ENCODE data around the gene STATH.
"Not testable (repeated sequence)": the region's sequence is repeated elsewhere in the genome, so short reads cannot be mapped to it uniquely, and the experiment has no call there.

Gene STATH

GRCh38 chr4:69984030-69984443, 11.7 kb upstream of the STATH start:
- Histone ChIP-seq H3K4me1 (ENCODE audit: insufficient read depth, insufficient read length) (no peaks in the 10 kb centered on the region), H3K4me3 (ENCODE audit: insufficient read length, low read depth) (no peak overlapping the region), H3K27me3 (ENCODE audit: insufficient read depth, insufficient read length) (no peaks in the 10 kb centered on the region), H3K9me3 (ENCODE audit: insufficient read depth, low read length) (no peaks in the 10 kb centered on the region), H3K9ac (ENCODE audit: insufficient read length, low read depth) (no peak overlapping the region), H3K36me3 (ENCODE audit: insufficient read depth, insufficient read length, low read length) (no peaks in the 10 kb centered on the region)
- TF ChIP-seq YY1 (IDR thresholded peaks at IDR 0.05; ENCODE audit: insufficient read depth, insufficient read length), result no peak
- TF ChIP-seq ZNF274 (IDR thresholded peaks at IDR 0.05; ENCODE audit: low read depth, low read length), result no peak
- TF ChIP-seq SUZ12 (IDR thresholded peaks at IDR 0.05; ENCODE audit: extremely low read depth, insufficient read depth, insufficient read length), result no peak
- DNase-seq (ENCODE audit: low read depth, low spot score), result no peak

DNA sequence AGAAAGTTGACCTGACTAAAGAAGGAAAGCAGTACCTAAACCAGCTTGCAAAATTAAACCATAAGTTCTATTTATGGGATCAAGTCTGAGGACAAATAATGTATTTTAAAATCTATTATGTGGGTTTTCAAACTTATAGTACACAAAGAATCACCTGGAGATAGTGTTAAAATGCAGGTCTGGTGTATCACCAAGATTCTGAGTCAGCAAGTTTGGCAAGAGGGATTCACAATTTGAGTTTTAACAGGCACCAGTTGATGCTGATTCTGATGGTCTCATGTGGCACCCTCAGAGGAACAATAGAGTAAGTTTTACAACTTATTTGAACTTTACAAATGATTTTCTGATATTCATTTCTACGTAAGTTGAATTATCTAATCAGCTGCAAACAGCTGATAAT, 9.1 kb upstream of the STATH start:
- no peak overlapping the region for H3K9ac ChIP-seq (ENCODE audit: insufficient read length, low read depth)
- no peak for TF ChIP-seq ZNF274 (IDR thresholded peaks at IDR 0.05; ENCODE audit: low read depth, low read length)
- TF ChIP-seq YY1 (IDR thresholded peaks at IDR 0.05; ENCODE audit: insufficient read depth, insufficient read length), result no peak
- no peak for TF ChIP-seq SUZ12 (IDR thresholded peaks at IDR 0.05; ENCODE audit: extremely low read depth, insufficient read depth, insufficient read length)
- no peaks in the 10 kb centered on the region for H3K9me3 ChIP-seq (ENCODE audit: insufficient read depth, low read length)
- H3K4me3 ChIP-seq (ENCODE audit: insufficient read length, low read depth), result no peak overlapping the region
- no peaks in the 10 kb centered on the region for H3K36me3 ChIP-seq (ENCODE audit: insufficient read depth, insufficient read length, low read length)
- no peaks in the 10 kb centered on the region for H3K27me3 ChIP-seq (ENCODE audit: insufficient read depth, insufficient read length)
- DNase-seq (ENCODE audit: low read depth, low spot score), result no peak
- no peaks in the 10 kb centered on the region for H3K4me1 ChIP-seq (ENCODE audit: insufficient read depth, insufficient read length)

DNA sequence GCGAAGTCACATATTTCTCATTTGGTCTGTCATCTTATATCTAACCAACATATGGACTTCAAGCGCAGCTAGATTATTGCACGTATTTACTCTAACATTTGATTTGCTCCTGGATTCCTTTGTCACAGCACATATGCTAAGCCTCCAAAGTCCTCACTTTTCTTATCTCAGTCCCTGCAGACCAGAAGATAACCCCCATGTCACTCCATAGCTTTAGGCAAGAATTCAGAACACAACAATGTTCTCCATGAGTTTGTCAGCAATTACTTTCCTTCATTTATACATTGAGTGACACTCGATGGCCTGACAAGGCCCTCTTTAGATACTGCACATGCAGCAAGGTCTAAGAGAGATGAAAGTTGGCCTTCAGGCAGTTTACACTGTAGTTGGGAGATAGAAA, 4.8 kb upstream of the STATH start:
- H3K9ac ChIP-seq (ENCODE audit: insufficient read length, low read depth), result no peak overlapping the region
- DNase-seq (ENCODE audit: low read depth, low spot score), result no peak
- H3K9me3 ChIP-seq (ENCODE audit: insufficient read depth, low read length), result no peaks in the 10 kb centered on the region
- no peaks in the 10 kb centered on the region for H3K36me3 ChIP-seq (ENCODE audit: insufficient read depth, insufficient read length, low read length)
- no peaks in the 10 kb centered on the region for H3K4me1 ChIP-seq (ENCODE audit: insufficient read depth, insufficient read length)
- H3K27me3 ChIP-seq (ENCODE audit: insufficient read depth, insufficient read length), result no peaks in the 10 kb centered on the region
- no peak for TF ChIP-seq YY1 (IDR thresholded peaks at IDR 0.05; ENCODE audit: insufficient read depth, insufficient read length)
- no peak overlapping the region for H3K4me3 ChIP-seq (ENCODE audit: insufficient read length, low read depth)

DNA sequence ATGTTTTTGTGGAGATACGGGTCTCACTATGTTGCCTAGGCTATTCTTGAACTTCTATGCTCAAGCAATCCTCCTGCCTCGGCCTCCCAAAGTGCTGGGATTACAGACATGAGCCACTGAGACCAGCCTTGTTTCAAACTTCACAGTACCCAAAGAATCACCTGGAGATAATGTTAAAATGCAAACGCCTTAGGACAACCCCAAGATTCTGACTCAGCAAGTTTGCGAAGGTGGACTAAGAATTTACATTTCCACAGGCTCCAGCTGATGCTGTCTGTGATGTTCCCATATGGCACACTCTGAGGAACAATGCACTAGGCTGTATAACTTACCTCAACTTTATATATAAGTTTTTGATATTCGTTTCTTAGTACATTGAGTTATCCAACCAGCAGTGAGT, 984 bp upstream of the STATH start:
- no peak for TF ChIP-seq YY1 (IDR thresholded peaks at IDR 0.05; ENCODE audit: insufficient read depth, insufficient read length)
- no peak for TF ChIP-seq SUZ12 (IDR thresholded peaks at IDR 0.05; ENCODE audit: extremely low read depth, insufficient read depth, insufficient read length)
- TF ChIP-seq ZNF274 (IDR thresholded peaks at IDR 0.05; ENCODE audit: low read depth, low read length), result no peak
- H3K36me3 ChIP-seq (ENCODE audit: insufficient read depth, insufficient read length, low read length), result no peaks in the 10 kb centered on the region

GRCh38 chr4:69999420-69999819, 3.7 kb downstream of the STATH start:
- TF ChIP-seq SUZ12 (IDR thresholded peaks at IDR 0.05; ENCODE audit: extremely low read depth, insufficient read depth, insufficient read length) (no peak), YY1 (IDR thresholded peaks at IDR 0.05; ENCODE audit: insufficient read depth, insufficient read length) (no peak), ZNF274 (IDR thresholded peaks at IDR 0.05; ENCODE audit: low read depth, low read length) (no peak)
- Histone ChIP-seq H3K4me3 (ENCODE audit: insufficient read length, low read depth) (no peak overlapping the region), H3K36me3 (ENCODE audit: insufficient read depth, insufficient read length, low read length) (no peaks in the 10 kb centered on the region), H3K9me3 (ENCODE audit: insufficient read depth, low read length) (no peaks in the 10 kb centered on the region), H3K9ac (ENCODE audit: insufficient read length, low read depth) (no peak overlapping the region), H3K4me1 (ENCODE audit: insufficient read depth, insufficient read length) (no peaks in the 10 kb centered on the region), H3K27me3 (ENCODE audit: insufficient read depth, insufficient read length) (no peaks in the 10 kb centered on the region)
- DNase-seq (ENCODE audit: low read depth, low spot score), result no peak

More for the DNA sequence above, 984 bp upstream of the STATH start:
- no peak for DNase-seq (ENCODE audit: low read depth, low spot score)
- no peaks in the 10 kb centered on the region for H3K4me1 ChIP-seq (ENCODE audit: insufficient read depth, insufficient read length)
- no peaks in the 10 kb centered on the region for H3K27me3 ChIP-seq (ENCODE audit: insufficient read depth, insufficient read length)
- H3K4me3 ChIP-seq (ENCODE audit: insufficient read length, low read depth), result no peak overlapping the region
- no peak overlapping the region for H3K9ac ChIP-seq (ENCODE audit: insufficient read length, low read depth)
- no peaks in the 10 kb centered on the region for H3K9me3 ChIP-seq (ENCODE audit: insufficient read depth, low read length)

GRCh38 chr4:70000711-70001110, 4.9 kb downstream of the STATH start:
- Histone ChIP-seq H3K9ac (ENCODE audit: insufficient read length, low read depth) (no peak overlapping the region), H3K4me1 (ENCODE audit: insufficient read depth, insufficient read length) (no peaks in the 10 kb centered on the region), H3K36me3 (ENCODE audit: insufficient read depth, insufficient read length, low read length) (no peaks in the 10 kb centered on the region), H3K9me3 (ENCODE audit: insufficient read depth, low read length) (no peaks in the 10 kb centered on the region), H3K4me3 (ENCODE audit: insufficient read length, low read depth) (no peak overlapping the region), H3K27me3 (ENCODE audit: insufficient read depth, insufficient read length) (no peaks in the 10 kb centered on the region)
- TF ChIP-seq ZNF274 (IDR thresholded peaks at IDR 0.05; ENCODE audit: low read depth, low read length), result no peak
- TF ChIP-seq SUZ12 (IDR thresholded peaks at IDR 0.05; ENCODE audit: extremely low read depth, insufficient read depth, insufficient read length), result no peak
- TF ChIP-seq YY1 (IDR thresholded peaks at IDR 0.05; ENCODE audit: insufficient read depth, insufficient read length), result no peak
- no peak for DNase-seq (ENCODE audit: low read depth, low spot score)

DNA sequence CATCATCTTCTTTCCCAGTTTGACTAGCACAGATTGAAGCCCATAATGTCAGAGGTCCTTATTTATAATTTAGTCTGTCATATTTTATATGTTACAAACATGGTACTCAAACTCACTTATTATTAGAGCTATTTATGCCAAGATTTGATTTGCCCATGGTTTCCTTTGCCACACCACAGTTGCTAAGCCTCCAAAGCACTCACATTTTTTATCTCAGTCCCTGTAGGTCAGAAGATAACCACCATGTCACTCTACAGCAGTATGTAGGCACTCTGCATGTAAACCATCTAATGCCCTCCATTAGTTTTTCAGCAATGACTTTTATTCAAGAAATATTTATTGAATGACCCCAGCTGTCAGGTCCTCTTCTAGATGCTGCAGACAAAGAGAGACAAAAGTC, 6.7 kb downstream of the STATH start:
- Histone ChIP-seq H3K36me3 (ENCODE audit: insufficient read depth, insufficient read length, low read length) (no peaks in the 10 kb centered on the region), H3K9me3 (ENCODE audit: insufficient read depth, low read length) (no peaks in the 10 kb centered on the region), H3K27me3 (ENCODE audit: insufficient read depth, insufficient read length) (no peaks in the 10 kb centered on the region), H3K4me3 (ENCODE audit: insufficient read length, low read depth) (no peak overlapping the region), H3K4me1 (ENCODE audit: insufficient read depth, insufficient read length) (no peaks in the 10 kb centered on the region), H3K9ac (ENCODE audit: insufficient read length, low read depth) (no peak overlapping the region)
- TF ChIP-seq SUZ12 (IDR thresholded peaks at IDR 0.05; ENCODE audit: extremely low read depth, insufficient read depth, insufficient read length) (no peak), ZNF274 (IDR thresholded peaks at IDR 0.05; ENCODE audit: low read depth, low read length) (no peak), YY1 (IDR thresholded peaks at IDR 0.05; ENCODE audit: insufficient read depth, insufficient read length) (no peak)
- no peak for DNase-seq (ENCODE audit: low read depth, low spot score)

DNA sequence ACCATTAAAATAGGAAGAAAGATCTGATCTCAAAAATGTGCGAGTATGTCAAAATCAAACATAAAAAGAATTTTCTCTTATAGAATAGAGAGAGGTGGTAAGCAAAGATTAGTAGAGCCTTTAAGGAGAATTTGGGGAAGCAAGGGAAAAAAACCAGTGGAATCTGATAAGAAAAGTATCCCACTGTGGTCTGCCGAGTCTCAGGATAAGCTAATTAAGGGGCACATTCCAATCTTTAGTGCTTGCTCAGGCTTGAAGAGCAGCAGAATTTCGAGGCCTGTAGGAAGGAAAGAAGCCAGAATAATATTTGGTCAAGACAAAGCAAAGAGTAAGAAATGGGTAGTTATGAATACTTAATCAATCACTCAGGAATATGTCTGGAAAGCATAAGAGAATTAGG, 13.0 kb downstream of the STATH start:
- no peak for DNase-seq (ENCODE audit: low read depth, low spot score)
- no peaks in the 10 kb centered on the region for H3K9me3 ChIP-seq (ENCODE audit: insufficient read depth, low read length)
- H3K4me3 ChIP-seq (ENCODE audit: insufficient read length, low read depth), result no peak overlapping the region
- H3K9ac ChIP-seq (ENCODE audit: insufficient read length, low read depth), result no peak overlapping the region
- no peaks in the 10 kb centered on the region for H3K36me3 ChIP-seq (ENCODE audit: insufficient read depth, insufficient read length, low read length)
- no peaks in the 10 kb centered on the region for H3K27me3 ChIP-seq (ENCODE audit: insufficient read depth, insufficient read length)
- no peak for TF ChIP-seq ZNF274 (IDR thresholded peaks at IDR 0.05; ENCODE audit: low read depth, low read length)
- TF ChIP-seq YY1 (IDR thresholded peaks at IDR 0.05; ENCODE audit: insufficient read depth, insufficient read length), result no peak
- no peak for TF ChIP-seq SUZ12 (IDR thresholded peaks at IDR 0.05; ENCODE audit: extremely low read depth, insufficient read depth, insufficient read length)
- H3K4me1 ChIP-seq (ENCODE audit: insufficient read depth, insufficient read length), result no peaks in the 10 kb centered on the region

GRCh38 chr4:70019006-70019405, 23.2 kb downstream of the STATH start:
- DNase-seq (ENCODE audit: low read depth, low spot score); H3K4me3 ChIP-seq (ENCODE audit: insufficient read length, low read depth); H3K9ac ChIP-seq (ENCODE audit: insufficient read length, low read depth); H3K36me3 ChIP-seq (ENCODE audit: insufficient read depth, insufficient read length, low read length); H3K27me3 ChIP-seq (ENCODE audit: insufficient read depth, insufficient read length); H3K9me3 ChIP-seq (ENCODE audit: insufficient read depth, low read length); H3K4me1 ChIP-seq (ENCODE audit: insufficient read depth, insufficient read length): not testable (repeated sequence)
